HG03139 (cell line): ENCODE data around the gene SIX3.

Experiments used
- ATAC-seq: cut with Tn5 transposase; IDR thresholded peaks from one replicate; pipeline ENCODE4 v1.9.1; 2021; ENCODE audit not compliant: unreplicated experiment

Gene SIX3

GRCh38 chr2:44941551-44942234 is at the start of gene SIX3:
Gene SIX3, plus strand, starts transcription at chr2:44941702. Its CDS starts 403 bp downstream, at chr2:44942105.
- no peak for ATAC-seq

GRCh38 chr2:44894058-44894457 is 47.4 kb upstream of the SIX3 start:
- no peak for ATAC-seq

- no peak for ATAC-seq
Observed at GRCh38 chr2:44895061-44895460, 46.4 kb upstream of the SIX3 start.

- no peak for ATAC-seq
Observed at GRCh38 chr2:44897406-44897805, 44.1 kb upstream of the SIX3 start.

GRCh38 chr2:44902217-44903137 is 39.0 kb upstream of the SIX3 start:
- no peak for ATAC-seq

GRCh38 chr2:44904578-44904977 is 36.9 kb upstream of the SIX3 start:
- no peak for ATAC-seq

GRCh38 chr2:44906972-44907371 is 34.5 kb upstream of the SIX3 start:
- no peak for ATAC-seq

GRCh38 chr2:44909831-44910230 is 31.7 kb upstream of the SIX3 start:
- no peak for ATAC-seq

- no peak for ATAC-seq
Observed at GRCh38 chr2:44912660-44913059, 28.8 kb upstream of the SIX3 start.

- no peak for ATAC-seq
Observed at GRCh38 chr2:44916291-44916690, 25.2 kb upstream of the SIX3 start.

GRCh38 chr2:44918095-44918775 is 23.3 kb upstream of the SIX3 start:
- no peak for ATAC-seq

GRCh38 chr2:44920751-44921150 is 20.8 kb upstream of the SIX3 start:
- ATAC-seq: no peak

GRCh38 chr2:44922776-44923175 is 18.7 kb upstream of the SIX3 start:
- no peak for ATAC-seq

GRCh38 chr2:44925561-44926136 is 15.9 kb upstream of the SIX3 start:
- ATAC-seq: no peak

GRCh38 chr2:44926957-44927356 is 14.5 kb upstream of the SIX3 start:
- ATAC-seq: no peak

- ATAC-seq: no peak
Observed at GRCh38 chr2:44927985-44928482, 13.5 kb upstream of the SIX3 start.

GRCh38 chr2:44928483-44929158 is 12.9 kb upstream of the SIX3 start:
- no peak for ATAC-seq

- ATAC-seq: no peak
Observed at GRCh38 chr2:44929159-44929734, 12.3 kb upstream of the SIX3 start.

- ATAC-seq: no peak
Observed at GRCh38 chr2:44929735-44930273, 11.7 kb upstream of the SIX3 start.
